Measurements from ENCODE around the gene KLHL6.

DNA sequence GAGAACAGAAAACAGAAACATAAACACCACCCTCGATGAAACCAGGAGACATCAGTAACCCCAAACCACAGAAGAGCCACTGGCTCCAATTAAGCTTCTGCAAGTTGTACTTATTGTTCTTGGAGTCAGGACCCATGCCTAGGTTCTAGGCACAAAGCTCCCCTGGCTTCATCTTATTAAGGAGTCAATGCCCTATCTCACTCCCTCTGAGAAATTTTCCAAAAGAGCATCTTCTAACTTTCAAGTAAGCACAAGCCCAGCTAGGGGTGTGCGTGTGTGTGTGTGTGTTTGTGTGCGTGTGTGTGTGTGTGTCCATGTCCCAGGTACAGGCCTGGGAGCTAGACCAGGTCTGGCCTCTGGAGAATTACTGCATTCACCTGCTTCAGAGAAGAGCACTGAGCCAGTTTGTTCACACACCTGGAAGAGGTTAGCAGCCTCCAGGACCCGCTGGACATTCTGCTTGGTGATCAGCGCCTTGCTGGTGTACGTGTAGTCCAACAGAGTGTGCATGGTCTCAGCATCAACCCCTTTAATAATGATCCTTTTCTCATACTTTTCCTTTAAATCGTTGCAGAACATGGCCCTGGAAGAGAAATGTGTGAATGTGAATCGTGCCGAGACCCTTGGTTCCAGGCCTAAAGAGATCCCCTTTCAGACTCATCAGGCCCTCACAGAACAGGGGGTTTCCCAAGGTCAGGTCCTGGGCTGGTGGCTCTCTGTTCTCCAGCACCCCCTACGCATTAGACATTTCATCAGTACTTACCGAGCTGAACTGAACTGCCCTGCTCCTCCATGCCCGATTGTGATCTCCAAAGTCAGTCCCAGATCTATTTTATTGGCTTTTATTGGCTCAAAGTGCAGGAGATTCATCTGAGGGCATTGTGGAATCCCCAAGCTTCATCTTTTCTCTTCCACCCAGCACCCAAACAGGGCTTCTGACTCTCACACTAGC is 27.8 kb downstream of the KLHL6 start:
- TF ChIP-seq, protein P1, sequence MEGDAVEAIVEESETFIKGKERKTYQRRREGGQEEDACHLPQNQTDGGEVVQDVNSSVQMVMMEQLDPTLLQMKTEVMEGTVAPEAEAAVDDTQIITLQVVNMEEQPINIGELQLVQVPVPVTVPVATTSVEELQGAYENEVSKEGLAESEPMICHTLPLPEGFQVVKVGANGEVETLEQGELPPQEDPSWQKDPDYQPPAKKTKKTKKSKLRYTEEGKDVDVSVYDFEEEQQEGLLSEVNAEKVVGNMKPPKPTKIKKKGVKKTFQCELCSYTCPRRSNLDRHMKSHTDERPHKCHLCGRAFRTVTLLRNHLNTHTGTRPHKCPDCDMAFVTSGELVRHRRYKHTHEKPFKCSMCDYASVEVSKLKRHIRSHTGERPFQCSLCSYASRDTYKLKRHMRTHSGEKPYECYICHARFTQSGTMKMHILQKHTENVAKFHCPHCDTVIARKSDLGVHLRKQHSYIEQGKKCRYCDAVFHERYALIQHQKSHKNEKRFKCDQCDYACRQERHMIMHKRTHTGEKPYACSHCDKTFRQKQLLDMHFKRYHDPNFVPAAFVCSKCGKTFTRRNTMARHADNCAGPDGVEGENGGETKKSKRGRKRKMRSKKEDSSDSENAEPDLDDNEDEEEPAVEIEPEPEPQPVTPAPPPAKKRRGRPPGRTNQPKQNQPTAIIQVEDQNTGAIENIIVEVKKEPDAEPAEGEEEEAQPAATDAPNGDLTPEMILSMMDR (IDR thresholded peaks at IDR 0.05; ENCODE audit: poor library complexity), result no peak
- no peak for TF ChIP-seq EZH2 (IDR thresholded peaks at IDR 0.05; ENCODE audit: borderline replicate concordance)
